ENCODE data around the gene EBI3. TPM values are rescaled to one million over a fixed set of nuclear protein-coding genes. Genes with fewer than 3 reads are reported as not detected.
A peak's percentile ranks its signal among the peaks of the same experiment; 100 is the strongest.

EBI3 gene
- total and polyA plus RNA-seq, 2 of the 8 experiments (the other 6 are each of a cell fraction or from before 2014, with no cell fraction given) = 0.99 to 8.4 TPM

GRCh38 chr19:4233282-4233853 lies 4.0 kb downstream of the EBI3 start (continued):
- TF ChIP-seq, protein P1, sequence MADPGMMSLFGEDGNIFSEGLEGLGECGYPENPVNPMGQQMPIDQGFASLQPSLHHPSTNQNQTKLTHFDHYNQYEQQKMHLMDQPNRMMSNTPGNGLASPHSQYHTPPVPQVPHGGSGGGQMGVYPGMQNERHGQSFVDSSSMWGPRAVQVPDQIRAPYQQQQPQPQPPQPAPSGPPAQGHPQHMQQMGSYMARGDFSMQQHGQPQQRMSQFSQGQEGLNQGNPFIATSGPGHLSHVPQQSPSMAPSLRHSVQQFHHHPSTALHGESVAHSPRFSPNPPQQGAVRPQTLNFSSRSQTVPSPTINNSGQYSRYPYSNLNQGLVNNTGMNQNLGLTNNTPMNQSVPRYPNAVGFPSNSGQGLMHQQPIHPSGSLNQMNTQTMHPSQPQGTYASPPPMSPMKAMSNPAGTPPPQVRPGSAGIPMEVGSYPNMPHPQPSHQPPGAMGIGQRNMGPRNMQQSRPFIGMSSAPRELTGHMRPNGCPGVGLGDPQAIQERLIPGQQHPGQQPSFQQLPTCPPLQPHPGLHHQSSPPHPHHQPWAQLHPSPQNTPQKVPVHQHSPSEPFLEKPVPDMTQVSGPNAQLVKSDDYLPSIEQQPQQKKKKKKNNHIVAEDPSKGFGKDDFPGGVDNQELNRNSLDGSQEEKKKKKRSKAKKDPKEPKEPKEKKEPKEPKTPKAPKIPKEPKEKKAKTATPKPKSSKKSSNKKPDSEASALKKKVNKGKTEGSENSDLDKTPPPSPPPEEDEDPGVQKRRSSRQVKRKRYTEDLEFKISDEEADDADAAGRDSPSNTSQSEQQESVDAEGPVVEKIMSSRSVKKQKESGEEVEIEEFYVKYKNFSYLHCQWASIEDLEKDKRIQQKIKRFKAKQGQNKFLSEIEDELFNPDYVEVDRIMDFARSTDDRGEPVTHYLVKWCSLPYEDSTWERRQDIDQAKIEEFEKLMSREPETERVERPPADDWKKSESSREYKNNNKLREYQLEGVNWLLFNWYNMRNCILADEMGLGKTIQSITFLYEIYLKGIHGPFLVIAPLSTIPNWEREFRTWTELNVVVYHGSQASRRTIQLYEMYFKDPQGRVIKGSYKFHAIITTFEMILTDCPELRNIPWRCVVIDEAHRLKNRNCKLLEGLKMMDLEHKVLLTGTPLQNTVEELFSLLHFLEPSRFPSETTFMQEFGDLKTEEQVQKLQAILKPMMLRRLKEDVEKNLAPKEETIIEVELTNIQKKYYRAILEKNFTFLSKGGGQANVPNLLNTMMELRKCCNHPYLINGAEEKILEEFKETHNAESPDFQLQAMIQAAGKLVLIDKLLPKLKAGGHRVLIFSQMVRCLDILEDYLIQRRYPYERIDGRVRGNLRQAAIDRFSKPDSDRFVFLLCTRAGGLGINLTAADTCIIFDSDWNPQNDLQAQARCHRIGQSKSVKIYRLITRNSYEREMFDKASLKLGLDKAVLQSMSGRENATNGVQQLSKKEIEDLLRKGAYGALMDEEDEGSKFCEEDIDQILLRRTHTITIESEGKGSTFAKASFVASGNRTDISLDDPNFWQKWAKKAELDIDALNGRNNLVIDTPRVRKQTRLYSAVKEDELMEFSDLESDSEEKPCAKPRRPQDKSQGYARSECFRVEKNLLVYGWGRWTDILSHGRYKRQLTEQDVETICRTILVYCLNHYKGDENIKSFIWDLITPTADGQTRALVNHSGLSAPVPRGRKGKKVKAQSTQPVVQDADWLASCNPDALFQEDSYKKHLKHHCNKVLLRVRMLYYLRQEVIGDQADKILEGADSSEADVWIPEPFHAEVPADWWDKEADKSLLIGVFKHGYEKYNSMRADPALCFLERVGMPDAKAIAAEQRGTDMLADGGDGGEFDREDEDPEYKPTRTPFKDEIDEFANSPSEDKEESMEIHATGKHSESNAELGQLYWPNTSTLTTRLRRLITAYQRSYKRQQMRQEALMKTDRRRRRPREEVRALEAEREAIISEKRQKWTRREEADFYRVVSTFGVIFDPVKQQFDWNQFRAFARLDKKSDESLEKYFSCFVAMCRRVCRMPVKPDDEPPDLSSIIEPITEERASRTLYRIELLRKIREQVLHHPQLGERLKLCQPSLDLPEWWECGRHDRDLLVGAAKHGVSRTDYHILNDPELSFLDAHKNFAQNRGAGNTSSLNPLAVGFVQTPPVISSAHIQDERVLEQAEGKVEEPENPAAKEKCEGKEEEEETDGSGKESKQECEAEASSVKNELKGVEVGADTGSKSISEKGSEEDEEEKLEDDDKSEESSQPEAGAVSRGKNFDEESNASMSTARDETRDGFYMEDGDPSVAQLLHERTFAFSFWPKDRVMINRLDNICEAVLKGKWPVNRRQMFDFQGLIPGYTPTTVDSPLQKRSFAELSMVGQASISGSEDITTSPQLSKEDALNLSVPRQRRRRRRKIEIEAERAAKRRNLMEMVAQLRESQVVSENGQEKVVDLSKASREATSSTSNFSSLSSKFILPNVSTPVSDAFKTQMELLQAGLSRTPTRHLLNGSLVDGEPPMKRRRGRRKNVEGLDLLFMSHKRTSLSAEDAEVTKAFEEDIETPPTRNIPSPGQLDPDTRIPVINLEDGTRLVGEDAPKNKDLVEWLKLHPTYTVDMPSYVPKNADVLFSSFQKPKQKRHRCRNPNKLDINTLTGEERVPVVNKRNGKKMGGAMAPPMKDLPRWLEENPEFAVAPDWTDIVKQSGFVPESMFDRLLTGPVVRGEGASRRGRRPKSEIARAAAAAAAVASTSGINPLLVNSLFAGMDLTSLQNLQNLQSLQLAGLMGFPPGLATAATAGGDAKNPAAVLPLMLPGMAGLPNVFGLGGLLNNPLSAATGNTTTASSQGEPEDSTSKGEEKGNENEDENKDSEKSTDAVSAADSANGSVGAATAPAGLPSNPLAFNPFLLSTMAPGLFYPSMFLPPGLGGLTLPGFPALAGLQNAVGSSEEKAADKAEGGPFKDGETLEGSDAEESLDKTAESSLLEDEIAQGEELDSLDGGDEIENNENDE (IDR thresholded peaks at IDR 0.05; ENCODE audit: insufficient replicate concordance, low read length) = no peak
- no peak for TF ChIP-seq SP2 (IDR thresholded peaks at IDR 0.05; ENCODE audit: low read length)
- TF ChIP-seq TAF1 (IDR thresholded peaks at IDR 0.05; ENCODE audit: low read depth, low read length) = no peak
- no peak for TF ChIP-seq TCF12 (IDR thresholded peaks at IDR 0.05; ENCODE audit: low read depth, low read length)
- no peak for TF ChIP-seq RXRA (IDR thresholded peaks at IDR 0.05; ENCODE audit: insufficient read depth, low read depth, low read length)
- TF ChIP-seq E2F6 (IDR thresholded peaks at IDR 0.05) = no peak
- no peak for TF ChIP-seq POU5F1 (IDR thresholded peaks at IDR 0.05; ENCODE audit: low read depth, low read length)
- no peak for TF ChIP-seq HDAC6 (IDR thresholded peaks at IDR 0.05; ENCODE audit: low read depth, low read length)
- no peak for TF ChIP-seq CEBPB (IDR thresholded peaks at IDR 0.05; ENCODE audit: low read depth, low read length)
- no peak for TF ChIP-seq ATF3 (IDR thresholded peaks at IDR 0.05; ENCODE audit: insufficient read depth, low read depth, low read length)
- TF ChIP-seq KDM1A (IDR thresholded peaks at IDR 0.05; ENCODE audit: borderline replicate concordance, low read length) = peak; percentile 100

Data from H1 (cell line).